GM19463 (cell line): ENCODE data around the gene CERS6.
"Not testable (repeated sequence)": the region's sequence is repeated elsewhere in the genome, so short reads cannot be mapped to it uniquely, and the experiment has no call there.

ENCODE experiments used
- ATAC-seq: cut with Tn5 transposase; IDR thresholded peaks from one replicate; pipeline ENCODE4 v1.9.1; 2021; ENCODE audit warnings: mild to moderate bottlenecking, moderate library complexity; ENCODE audit not compliant: unreplicated experiment

Gene CERS6

DNA sequence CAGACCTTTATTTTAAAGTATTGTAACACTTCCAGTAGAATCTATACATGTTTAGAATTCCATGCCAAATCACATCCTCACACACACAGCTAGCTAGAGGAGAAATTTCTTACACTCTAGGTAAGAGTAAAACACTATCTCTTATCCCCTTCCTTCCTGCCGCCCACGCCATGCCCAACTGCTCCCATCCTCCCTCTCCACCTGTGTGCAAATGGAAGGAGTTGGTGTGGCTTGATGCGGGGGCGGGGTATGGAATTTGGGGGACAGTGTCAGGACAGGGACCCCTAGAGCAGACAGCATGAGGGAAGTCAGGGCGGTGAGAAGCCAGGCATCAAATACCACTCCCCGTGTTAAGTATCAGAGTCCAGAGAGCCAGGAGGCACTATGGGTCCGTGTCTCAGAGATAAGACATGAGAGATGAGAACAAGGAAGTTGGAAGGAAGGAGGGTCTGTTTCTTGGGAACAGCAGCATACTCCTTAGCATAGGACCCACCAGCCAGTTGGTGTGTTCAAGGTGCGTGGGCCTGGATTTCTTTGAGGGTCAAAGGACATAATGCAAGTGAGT is 297.8 kb downstream of the CERS6 start:
- ATAC-seq: no peak

- no peak for ATAC-seq
Observed at GRCh38 chr2:168757223-168757622, 301.2 kb downstream of the CERS6 start.

DNA sequence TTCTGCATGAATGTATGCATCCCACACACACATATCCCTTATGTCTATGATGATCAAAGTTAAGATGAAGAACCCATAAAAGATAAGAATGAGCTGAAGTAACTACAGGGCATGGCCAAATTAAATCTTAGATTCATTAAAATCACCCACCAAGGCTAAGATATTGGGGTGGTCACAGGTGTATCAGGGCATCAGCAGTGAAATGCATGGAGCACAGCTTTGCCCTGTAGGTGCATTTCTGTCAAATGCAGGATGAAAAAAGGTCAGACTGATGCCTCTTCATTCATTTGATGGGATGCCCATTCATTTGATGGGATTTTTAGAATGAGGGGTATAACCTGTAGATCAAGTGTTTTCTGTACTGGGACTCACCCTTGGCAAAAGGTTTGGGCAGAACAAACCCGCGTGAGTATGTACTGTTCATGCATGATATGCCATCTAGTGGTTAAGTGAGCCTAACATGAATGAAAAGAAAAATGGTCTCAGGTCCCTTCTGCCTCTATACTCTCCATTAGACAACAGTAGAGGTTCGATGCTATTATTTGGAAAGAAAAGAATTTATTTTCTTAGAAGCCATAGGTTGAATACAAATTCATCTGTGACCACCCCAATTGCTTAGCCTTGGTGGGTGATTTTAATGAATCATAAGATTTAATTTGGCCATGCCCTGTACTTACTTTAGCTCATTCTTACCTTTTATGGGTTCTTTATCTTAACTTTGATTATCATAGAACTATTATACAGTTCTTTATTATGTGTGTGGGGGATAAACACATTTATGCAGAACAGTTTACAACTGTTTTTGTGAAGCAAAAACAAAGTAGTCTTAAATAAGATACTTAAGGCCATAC is 303.1 kb downstream of the CERS6 start:
- peak; percentile 79 for ATAC-seq

GRCh38 chr2:168765401-168765800 is 309.3 kb downstream of the CERS6 start:
- ATAC-seq: no peak

GRCh38 chr2:168766600-168766999 is 310.5 kb downstream of the CERS6 start:
- ATAC-seq: no peak

GRCh38 chr2:168767258-168767657 is 311.2 kb downstream of the CERS6 start:
- ATAC-seq: no peak

- ATAC-seq: not testable (repeated sequence)
Observed at GRCh38 chr2:168768357-168768756, 312.3 kb downstream of the CERS6 start.

DNA sequence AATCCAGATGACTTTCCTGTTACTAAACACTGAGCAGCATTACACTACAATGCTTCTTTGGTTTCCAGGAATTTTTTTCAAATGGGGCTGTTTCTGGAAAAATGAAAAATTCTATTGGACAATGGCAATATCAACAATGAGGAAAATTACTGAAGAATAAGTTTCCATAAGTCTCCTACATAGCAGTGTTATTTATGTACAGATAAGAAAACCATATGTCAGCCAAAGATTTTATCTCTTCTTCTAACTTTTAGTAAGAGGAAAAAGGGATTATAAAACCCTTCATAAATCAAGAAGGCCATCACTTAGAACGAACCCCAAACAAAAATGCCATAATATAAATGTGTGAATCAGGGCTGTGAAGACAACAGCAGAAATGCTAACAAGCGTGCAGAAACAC is 314.7 kb downstream of the CERS6 start:
- ATAC-seq: no peak

GRCh38 chr2:168772704-168773103 is 316.6 kb downstream of the CERS6 start:
- no peak for ATAC-seq

- no peak for ATAC-seq
Observed at GRCh38 chr2:168773128-168773527, 317.1 kb downstream of the CERS6 start.

DNA sequence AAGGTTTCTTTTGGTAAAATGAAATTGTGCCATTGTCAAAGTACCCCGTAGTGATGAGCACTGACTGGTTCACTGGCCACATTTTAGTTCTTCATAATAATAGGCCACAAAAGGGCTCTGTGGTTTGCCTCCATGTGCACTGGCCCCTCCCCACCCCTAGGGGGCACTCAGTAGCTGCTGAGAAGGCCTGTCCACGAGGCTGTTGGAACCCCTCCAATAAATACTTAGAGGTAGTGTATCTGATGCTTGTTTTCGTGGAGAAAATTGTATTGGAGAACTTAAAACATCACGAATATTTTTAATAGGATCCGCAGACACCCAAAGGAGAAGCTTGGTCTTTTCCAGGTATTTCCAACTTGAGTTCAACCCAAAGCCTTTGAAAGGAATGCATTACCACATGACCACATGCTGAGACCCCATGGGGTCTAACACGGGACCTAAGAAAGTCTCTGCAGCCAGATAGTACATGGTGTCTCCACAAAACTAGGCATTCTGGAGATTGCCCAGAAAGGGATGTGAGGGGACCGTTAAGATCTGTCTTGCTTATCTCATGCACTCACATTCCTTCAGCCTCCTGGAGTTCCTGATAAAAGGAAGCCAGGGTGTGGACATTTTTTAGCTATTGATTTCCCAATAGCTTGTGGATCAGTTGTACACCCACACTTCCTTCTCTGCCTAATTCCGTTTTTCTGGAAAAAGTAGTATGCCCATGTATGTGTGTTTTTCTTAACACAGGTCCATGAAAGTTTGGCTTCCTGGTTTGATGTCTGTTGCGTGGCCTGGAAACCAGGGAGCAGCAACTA is 317.8 kb downstream of the CERS6 start:
- ATAC-seq: peak; percentile 69

GRCh38 chr2:168775837-168776236 is 319.8 kb downstream of the CERS6 start:
- ATAC-seq: no peak

- no peak for ATAC-seq
Observed at GRCh38 chr2:168780669-168781071, 324.6 kb downstream of the CERS6 start.

GRCh38 chr2:168781191-168781817 is 325.2 kb downstream of the CERS6 start:
- no peak for ATAC-seq

DNA sequence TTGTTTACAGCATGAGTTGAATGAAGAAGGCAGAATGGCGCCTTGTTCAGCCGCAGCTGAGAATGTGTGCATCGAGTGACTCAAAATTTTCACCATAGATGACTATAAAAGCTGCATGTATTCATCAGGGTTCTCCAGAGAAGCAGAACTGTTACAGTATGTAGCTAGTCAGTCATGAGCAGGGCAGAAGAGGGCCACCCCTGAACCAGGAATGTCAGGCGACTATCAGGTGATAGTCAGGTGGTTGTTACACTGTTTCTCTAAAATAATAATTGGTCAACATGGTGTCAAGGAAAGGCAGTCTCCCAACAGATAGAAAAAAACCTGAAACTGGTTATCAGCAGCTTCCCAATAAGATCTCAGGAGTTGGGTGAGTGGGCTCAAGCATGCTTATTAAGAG is 326.2 kb downstream of the CERS6 start:
- no peak for ATAC-seq

DNA sequence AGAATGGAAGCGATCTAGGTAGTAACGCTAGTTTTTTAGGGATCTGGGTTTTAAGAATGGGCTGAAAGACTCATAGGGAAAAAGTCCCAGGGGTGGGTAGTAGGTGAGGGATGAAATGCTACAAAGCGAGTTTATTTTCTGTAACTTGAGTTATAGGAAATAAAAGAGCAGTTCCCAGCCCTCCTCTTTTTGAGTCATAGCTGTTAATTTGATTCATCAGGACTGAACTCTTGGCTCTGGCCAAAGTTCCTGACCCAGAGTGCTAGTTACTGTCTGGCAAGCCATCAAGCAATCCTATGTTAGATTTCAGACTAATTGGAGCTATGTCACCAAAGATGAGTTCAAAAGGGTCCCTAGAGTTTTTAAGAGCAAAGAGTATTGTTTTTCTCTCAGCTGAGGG is 328.9 kb downstream of the CERS6 start:
- ATAC-seq: no peak

- ATAC-seq: no peak
Observed at GRCh38 chr2:168787098-168787781, 331.2 kb downstream of the CERS6 start.

GRCh38 chr2:168787782-168788376 is 331.8 kb downstream of the CERS6 start:
- ATAC-seq: no peak

DNA sequence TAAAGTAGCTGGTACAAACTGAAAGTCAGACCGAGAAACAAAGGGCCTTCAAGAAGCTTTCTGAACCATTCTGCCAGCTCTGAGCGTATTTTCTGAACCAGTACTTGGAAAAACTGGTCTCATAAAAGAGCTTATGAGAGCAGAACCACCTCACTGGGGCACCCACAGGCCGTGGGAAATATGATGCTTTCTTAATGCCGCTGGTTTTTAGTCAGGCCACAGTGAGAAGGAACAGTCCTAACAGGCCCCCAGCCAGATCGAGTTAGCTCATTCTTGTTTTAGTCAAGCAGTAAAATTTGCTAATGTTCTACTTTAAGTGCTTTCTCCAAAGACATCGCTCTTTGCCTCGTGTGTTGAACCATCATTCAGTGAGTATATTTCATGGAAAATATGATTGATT is 333.7 kb downstream of the CERS6 start:
- ATAC-seq: no peak

DNA sequence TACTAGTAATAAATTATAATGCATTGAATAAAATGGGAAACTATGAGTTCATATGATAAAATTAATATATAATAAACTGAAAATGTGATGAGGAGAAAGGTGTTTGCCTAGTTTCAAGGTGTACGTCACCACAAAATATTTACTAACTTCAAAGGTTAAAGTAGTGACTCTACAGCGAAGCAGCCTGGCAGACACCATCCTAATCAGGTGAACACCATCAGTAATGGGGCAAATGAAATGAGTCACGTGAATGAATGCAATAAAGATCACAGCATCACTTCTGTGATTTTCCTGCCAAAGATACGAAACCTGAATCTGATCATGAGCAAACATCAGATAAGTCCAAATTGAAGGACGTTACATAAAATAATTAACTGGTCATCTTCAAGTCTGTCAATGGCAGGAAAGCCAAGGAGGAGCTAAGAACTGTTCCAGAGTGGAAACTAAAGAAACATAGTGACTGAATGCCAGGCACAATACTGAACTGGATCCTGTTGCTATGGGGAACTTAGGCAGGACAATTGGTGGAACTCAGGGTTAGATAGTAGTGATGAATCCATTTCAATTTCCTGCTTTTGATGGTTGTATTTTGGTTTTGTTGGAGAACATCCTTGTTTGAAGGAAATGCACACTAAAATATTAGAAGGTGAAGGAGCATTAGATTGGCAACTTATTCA is 334.3 kb downstream of the CERS6 start:
- ATAC-seq: no peak
